HG03139 (cell line): ENCODE results near the gene UBE2E1.
A peak's percentile ranks its signal among the peaks of the same experiment; 100 is the strongest.
"Not testable (repeated sequence)": the region's sequence is repeated elsewhere in the genome, so short reads cannot be mapped to it uniquely, and the experiment has no call there.

Source experiments
- ATAC-seq: cut with Tn5 transposase; IDR thresholded peaks from one replicate; pipeline ENCODE4 v1.9.1; 2021; ENCODE audit not compliant: unreplicated experiment

Gene UBE2E1

DNA sequence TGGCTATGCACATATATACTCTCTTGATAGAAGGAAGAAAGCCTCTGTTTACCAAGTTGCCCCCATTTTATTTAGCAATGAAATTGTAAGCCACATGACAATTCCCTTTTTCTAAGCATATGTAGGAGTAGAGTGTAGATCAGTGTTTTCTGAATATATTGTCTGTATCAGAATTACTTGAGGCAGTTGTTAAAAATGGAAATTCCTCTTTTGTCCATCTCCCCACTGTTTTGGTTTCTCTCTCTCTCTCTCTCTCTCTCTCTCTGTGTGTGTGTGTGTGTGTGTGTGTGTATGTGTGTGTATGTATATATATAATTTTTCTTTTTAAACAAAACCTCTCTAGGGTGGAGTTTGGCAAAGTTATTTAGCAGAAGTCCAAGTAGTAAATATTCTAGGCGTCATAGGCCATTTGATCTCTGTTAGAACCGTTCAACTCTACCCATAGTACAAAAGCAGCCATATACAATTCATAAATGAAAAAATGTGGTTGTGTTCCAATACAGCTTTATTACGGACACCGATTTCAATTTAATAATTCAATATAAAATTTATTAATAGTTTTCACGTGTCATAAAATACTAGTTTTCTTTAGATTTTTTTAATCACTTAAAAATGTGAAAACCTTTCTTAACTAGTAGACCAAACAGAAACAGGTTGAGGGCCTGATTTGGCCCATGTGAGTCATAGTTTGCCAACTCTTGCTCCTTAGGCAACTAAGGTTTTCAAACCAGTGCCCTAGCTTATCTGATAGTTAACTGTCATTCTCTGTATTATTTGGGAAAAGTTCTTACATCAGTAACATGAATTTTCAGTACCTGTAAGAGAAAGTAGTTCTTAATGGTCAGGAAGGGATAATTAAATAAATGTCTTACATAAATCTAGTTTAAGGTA, 39.8 kb downstream of the UBE2E1 start:
- ATAC-seq = no peak

DNA sequence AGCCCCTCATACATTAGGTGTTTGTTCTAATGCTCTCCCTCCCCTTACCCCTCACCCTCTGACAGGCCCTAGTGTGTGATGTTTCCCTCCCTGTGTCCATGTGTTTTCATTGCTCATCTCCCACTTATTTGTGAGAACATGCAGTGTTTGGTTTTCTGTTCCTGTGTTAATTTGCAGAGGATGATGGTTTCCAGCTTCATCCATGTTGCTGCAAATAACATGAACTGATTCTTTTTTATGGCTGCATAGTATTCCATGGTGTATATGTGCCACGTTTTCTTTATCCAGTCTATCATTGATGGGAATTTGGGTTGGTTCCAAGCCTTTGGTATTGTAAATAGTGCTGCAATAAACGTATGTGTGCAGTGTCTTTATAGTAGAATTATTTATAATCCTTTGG, 43.7 kb downstream of the UBE2E1 start:
- not testable (repeated sequence) for ATAC-seq

DNA sequence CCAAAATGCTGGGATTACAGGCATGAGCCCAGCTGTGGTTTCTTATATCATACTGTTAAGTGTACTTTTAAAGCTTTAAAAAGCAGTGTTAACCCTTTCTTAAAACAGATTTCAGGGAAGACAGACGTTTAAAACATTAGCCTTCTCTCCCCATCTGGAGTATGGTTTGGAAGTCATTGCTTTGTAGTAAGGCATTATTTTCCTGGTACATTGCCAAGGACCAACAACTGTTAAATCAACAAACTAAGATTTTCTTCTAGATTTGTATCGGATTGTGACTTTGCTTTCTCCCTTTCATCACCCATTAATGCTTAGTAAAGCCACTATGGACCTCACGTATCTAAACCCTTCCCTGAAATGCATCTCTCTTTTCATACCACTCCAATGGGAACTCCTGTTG, 50.5 kb downstream of the UBE2E1 start:
- no peak for ATAC-seq

DNA sequence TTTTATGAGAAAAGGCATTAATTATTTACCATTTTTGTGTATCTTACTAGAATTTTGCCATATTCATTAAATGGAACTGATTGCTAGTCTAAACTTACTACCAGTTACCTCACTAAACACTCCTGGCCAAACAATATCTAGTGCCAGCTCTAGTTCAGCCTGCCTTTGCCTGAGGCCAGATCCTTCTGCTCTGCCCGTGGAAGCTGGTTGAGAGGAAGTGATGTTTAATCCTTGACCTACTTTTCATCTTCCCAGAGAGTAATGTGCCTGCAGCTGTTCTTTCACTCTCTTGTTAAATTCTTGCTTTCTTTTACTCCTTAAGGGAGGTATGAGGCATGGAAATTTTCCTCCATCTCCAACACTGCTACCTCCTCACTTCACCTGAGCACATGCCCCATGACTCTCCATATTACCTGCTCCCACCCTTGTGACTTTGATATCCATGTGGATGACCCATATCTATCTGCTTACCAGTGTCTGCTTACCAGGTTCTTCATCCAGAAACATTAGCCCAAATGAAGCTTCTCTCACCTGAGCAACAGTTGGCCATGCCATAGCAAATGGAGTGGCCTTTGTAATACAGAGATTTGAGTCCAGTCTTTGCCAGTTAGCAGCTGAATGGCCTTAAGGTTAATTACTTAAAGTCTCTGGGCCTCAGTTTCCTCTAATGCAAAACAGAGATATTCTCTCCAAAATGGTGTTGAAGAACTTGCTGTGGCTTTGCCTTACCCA, 53.4 kb downstream of the UBE2E1 start:
- no peak for ATAC-seq

DNA sequence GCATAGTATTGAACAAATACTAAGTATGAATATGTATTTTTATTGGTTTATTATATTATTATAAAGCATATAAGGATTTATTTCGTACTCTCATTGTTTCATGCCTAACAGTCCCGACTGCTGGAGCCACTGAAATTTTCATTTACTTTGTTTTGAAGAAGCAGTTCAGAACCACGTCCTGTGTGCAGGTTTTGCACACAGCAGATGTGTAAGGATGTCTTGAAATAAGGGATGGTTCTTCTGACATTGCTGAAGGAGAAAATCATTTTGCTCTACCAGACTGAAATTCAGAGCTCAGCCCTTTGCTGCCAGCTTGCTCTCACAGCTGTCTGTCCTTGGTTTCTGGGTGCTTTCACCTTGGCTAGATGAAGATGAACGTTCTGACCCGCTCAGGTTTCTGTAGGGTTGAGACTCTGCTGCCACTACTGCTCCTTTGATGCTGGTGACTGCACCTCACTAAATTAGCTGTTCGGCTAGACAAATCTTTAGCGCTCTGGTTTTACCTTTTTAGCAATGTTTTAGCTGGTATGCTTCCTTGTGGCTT, 54.2 kb downstream of the UBE2E1 start:
- ATAC-seq = no peak

DNA sequence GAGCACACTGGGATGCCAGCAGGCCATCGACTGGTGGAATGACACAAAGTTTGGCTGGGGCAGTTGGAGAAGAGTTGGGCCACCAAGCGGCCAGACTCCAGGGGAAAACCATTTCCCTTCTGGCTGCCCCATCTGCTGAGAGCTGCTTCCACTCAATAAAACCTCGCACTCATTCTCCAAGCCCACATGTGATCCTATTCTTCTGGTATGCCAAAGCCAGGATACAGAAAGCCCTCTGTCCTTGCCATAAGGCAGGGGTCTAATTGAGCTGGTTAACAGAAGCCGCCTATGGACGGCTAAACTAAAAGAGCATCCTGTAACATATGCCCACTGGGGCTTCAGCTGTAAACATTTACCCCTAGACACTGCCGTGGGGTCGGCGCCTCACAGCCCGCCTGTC, 55.9 kb downstream of the UBE2E1 start:
- no peak for ATAC-seq

DNA sequence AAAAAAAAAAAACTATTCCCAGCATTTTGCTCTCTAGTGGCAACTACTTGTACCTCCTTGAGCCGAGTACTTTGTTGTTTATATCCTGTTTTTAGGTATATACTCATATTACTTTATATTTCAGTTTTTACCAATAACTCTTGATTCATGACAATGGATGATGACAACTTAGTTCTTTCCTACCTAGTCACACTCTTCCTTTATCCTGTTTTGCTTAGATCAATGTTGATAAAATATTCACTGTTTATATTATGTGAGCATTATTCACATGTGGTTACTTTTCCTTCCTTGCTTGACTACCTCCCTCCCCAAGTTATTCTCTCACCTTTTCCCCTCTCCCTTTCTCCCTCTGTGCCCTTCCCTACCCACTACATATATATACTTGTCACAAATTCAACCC, 57.3 kb downstream of the UBE2E1 start:
- no peak for ATAC-seq

DNA sequence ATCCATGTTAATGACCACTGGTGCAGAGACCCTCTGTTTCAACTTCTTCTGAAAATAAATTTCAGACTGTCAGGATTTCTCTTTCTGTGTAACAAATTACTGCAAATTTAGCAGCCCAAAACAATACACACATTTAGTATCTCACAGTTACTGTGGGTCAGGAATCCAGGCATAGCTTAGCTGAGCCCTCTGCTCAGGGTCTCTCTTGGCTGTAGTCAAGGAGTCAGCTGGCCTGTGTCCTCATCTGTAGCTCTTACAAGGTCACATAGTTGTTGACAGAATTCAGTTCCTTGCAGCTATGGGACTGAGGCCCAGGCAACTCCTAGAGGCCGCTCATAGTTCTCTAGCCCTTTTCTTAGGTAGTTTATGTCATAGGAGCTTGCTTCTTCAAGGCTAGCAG, 59.2 kb downstream of the UBE2E1 start:
- ATAC-seq = no peak

DNA sequence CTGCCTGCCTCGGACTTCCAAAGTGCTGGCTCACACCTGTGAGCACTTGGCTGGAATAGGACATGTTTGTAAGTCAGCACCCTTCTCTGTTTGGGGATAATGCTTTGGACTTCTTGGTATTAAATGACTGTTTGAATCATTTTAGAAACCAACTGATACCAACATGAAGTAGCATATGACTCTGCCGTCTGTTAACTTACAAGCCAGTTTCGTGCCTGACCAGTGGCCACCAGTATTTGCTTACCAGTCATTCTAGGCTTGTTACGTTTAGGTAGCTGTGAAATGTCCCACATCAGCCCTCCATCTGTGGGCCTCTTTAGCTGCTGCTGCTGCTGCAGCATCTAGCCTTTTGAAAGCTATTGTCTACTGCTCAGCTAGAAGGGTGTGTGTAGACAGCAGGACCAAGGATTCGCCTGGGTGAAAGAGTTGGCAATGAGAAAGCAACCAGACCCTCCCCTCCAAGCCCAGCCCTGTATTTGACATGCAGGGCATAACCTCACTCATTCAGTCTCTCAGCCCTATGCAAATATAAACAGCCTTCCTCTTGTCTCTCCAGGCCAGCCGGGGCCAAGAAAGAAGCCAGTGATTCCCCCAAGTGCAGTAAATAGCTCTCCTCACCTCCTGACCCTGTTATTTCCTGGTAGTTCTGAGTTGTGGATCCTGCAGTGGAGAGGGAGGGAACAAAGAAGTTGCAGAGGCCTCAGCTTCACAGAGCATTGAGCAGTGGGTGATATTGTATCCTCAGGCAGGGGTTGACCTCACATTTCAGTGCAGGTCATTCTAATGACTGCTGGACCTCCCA, 60.0 kb downstream of the UBE2E1 start:
- ATAC-seq = peak; percentile 70

DNA sequence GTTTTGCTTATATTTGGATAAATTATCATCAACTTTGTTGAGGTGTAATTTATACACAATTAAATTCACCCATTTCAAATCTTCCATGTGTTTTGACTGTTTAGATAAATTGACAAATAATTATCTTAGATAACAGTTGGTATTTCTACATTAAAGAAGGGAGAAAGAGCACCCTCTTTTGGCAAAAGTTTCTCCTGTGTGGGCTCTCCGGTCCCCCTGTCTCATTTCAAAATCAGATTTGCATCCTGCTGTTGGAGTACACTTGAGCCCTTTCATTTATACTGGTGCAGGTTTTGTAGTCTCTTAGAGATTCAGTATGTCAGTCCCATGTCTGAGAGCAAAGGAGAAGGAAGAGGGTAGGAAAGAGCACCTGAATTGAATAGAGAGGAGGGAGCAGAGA, 61.6 kb downstream of the UBE2E1 start:
- ATAC-seq = no peak

DNA sequence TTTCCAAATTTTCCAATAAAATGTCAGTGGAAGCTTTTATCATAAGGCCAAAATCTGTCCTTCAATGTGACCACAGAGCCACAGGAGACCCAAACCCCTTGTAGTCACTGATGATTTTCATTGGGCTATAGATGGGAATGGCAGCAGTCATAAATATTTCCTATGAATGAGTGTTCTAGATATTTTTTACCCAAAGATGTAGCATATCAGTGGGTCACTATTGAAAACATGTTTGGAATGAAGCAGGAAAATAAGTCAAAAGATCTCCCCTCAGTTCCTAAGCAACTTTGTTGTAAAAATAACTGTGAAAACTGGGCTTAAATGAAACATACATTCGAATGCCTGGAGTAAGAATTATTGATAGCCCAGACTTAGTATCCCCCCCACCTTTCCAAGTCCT, 62.1 kb downstream of the UBE2E1 start:
- ATAC-seq = no peak

DNA sequence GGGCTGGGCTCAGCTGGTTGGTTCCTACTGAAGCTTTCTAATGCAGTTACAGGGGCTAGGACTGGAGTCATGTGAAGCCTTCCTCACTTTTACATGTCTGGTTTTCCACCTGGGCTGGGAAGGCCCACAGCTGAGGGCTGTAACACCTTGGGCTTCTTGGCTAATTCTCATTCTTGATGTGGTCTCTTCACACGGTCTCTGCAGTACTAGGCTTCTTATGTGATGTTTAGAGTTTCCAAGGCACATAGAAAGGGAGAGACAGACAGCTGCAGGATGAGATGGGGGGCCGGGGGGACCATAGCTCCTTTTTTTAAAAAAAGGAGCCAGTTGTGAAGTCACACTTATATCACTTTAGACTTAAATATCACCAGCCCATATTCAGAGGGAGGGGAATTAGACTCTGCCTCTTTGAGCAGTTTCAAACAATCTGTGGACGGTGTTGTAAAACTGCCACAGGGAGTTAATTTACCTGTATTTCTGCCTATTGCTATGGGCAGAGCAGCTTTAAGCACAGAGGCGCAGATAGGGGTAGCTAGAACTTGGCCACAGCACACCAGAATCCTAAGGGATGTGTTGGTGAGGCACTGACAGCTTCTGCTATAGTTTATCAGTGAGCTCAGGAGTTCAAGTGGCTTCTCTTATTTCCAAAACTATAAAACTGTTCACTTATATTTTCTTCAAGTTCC, 64.4 kb downstream of the UBE2E1 start:
- ATAC-seq = no peak

DNA sequence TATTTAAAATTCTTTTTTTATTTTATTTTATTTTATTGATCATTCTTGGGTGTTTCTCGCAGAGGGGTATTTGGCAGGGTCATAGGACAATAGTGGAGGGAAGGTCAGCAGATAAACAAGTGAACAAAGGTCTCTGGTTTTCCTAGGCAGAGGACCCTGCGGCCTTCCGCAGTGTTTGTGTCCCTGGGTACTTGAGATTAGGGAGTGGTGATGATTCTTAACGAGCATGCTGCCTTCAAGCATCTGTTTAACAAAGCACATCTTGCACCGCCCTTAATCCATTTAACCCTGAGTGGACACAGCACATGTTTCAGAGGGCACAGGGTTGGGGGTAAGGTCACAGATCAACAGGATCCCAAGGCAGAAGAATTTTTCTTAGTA, 64.9 kb downstream of the UBE2E1 start:
- not testable (repeated sequence) for ATAC-seq

DNA sequence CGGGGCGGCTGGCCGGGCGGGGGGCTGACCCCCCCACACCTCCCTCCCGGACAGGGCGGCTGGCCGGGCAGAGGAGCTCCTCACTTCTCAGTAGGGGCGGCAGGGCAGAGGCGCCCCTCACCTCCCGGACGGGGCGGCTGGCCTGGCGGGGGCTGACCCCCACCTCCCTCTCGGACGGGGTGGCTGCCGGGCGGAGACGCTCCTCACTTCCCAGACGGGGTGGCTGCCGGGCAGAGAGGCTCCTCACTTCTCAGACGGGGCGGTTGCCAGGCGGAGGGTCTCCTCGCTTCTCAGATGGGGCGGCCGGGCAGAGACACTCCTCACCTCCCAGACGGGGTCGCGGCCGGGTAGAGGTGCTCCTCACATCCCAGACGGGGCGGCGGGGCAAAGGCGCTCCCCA, 65.6 kb downstream of the UBE2E1 start:
- not testable (repeated sequence) for ATAC-seq

DNA sequence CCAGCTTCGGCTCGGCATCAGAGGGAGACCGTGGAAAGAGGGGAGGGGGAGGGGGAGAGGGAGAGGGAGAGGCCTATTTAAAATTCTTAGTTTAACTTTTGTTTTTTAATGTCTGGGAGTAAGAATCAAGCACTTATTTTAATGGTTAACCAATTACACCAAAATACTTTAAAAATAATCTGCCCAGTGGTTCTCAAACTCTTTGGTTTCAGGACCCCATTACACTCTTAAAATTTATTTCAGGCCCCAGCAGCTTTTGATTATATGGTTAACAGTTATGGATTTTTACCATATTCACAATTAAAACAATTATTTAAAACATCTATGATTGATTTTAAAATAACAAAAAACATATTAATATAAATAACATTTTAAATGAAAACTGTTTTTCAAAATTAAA, 66.6 kb downstream of the UBE2E1 start:
- ATAC-seq = no peak

DNA sequence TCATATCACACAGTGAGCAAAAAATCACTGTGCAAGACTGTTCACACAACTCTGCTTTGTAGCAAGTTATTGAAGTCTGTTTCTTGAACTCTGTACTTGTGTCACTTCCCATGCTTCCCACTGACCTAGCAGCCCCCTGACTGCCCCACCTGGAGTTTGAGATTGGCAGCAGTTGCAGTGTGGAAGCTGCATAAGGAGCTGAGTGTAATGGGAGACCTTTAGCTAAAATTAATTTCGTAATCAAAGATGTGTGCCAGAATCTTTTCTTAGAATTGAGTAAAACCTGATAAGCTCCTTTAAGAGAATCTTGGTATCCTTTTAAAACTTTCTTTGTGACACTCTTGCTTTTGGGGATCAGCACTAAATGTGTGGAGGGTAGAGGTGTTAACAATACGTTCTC, 68.2 kb downstream of the UBE2E1 start:
- no peak for ATAC-seq

DNA sequence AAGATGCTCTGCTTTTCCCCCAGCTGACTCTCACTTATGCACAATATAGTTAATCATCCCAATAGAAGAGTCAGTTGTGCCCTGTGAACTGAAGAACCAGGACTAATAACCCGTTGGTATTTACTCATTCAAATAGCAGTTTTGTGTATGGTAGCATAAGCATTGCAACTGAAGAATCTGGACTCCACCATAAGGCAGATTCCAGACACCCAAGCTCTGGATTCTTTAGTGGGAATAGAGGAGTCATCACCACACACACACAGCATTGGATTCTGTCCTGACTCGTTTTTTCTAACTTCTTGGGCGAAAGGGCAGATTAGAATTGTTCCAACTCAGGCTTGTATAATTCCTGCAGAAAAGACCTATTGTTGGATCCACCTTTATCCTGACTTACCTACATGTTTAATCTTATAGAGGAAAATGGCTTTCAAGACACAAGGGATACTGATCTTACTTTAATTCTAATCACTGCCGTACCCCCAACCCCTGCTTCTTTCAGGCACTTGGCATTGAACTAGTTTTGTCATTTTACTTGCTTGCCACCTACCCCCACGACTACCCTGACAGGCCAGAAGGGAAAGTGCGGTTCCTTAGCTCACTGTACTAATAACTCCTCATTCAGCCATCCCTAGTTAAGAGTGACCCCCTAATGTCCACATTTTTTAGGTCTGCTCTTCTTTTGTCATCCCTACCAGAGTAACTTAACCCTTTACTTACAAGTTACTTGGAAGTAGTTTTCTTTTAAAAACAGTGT, 68.8 kb downstream of the UBE2E1 start:
- ATAC-seq = no peak

DNA sequence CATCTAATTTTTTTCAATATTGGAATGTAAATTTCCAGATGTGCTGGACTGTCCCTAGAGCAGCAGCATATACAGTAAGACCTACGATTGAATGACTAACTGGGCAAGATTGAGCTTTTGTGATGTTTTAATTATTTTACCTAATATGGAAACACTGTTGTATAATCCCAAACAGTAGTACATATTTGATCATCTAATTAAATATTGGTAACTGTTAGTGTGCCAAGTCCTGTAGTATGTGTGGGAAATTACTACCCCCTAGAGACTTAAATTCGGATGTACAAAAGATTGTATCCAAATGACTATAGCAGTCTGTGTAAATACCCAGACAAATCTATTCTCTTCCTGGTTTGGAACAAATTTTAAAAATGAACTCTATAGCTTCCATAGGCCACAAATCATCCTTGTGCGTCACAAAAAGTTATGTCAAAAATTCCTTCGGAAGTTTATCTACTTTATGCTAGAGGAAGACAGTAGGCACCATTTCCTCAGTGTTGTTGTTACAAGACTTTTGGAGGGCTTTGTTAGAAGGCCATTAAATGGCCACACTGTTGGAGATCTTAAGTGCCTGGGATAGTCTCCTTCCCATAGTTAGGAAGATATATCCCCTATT, 69.5 kb downstream of the UBE2E1 start:
- ATAC-seq = no peak

DNA sequence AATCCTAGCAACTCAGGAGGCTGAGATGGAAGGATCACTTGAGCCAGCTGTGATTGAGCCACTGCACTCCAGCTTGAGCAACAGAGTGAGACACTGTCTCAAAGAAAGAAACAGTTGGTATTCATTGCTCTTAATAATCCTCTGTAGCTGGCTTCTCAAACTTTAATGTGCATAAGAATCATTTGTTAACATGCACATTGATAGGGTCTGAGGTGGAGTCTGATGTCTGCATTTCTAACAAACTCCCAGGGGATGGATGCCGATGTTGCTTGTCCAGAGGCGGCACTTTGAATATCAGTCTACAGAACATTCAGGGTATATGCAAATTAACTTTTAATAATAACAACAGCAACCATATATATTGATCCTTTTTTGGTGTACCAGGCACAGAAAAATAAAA, 71.2 kb downstream of the UBE2E1 start:
- ATAC-seq = no peak
